WTC11 (cell line): ENCODE measurements around the gene CABP2. TPM values are rescaled to one million over a fixed set of nuclear protein-coding genes. Genes with fewer than 3 reads are reported as not detected.

ENCODE experiments used
- ATAC-seq: fragments of 200-7000 bp; cut with Tn5 transposase; 2 replicates; pipeline ENCODE4 v1.10.0; 2021; ENCODE audit warnings: mild to moderate bottlenecking, moderate library complexity
- CTCF ChIA-PET: fragments of 300-600 bp; sonication (Branson Sonifier 250); formaldehyde crosslinking; loops from one replicate; lab custom pipeline; 2021; ENCODE audit warnings: antibody characterized with exemption; lab: Charles Lee
- POLR2A ChIA-PET: fragments of 350-600 bp; sonication (Branson Sonifier 250); formaldehyde crosslinking; loops from one replicate; lab custom pipeline; 2021; ENCODE audit warnings: antibody characterized with exemption; lab: Charles Lee
- DNase-seq: peaks from one replicate; pipeline ENCODE4 v3.0.0; 2021; ENCODE audit warnings: low spot score
- H3K27ac Mint-ChIP-seq: 2 replicates; pipeline ENCODE4 v1.8.0; 2021; ENCODE audit warnings: mixed read lengths
- H3K27me3 Mint-ChIP-seq: 2 replicates; pipeline ENCODE4 v1.8.0; 2021; ENCODE audit warnings: low read depth, mild to moderate bottlenecking, moderate library complexity, mixed read lengths
- H3K36me3 Mint-ChIP-seq: 2 replicates; pipeline ENCODE4 v1.8.0; 2021; ENCODE audit warnings: mixed read lengths
- H3K4me1 Mint-ChIP-seq: 2 replicates; pipeline ENCODE4 v1.8.0; 2022; ENCODE audit warnings: mixed read lengths
- H3K4me3 Mint-ChIP-seq: 2 replicates; pipeline ENCODE4 v1.8.0; 2021; ENCODE audit warnings: mild to moderate bottlenecking, moderate library complexity, mixed read lengths
- H3K9me3 Mint-ChIP-seq: 2 replicates; pipeline ENCODE4 v1.8.0; 2021; ENCODE audit warnings: mixed read lengths
- AR ChIP-seq: fragments of 250-450 bp; sonication (Bioruptor Pico); IDR thresholded peaks from 2 replicates; pipeline ENCODE4 v1.9.0; 2021; ENCODE audit warnings: mild to moderate bottlenecking
- ATF3 ChIP-seq: sonication (generic); formaldehyde crosslinking; conservative IDR thresholded peaks from 2 replicates; pipeline ENCODE4 v1.8.1; 2022; ENCODE audit warnings: mild to moderate bottlenecking, missing genetic modification reagents
- CBFB ChIP-seq: sonication (generic); formaldehyde crosslinking; IDR thresholded peaks from 2 replicates; pipeline ENCODE4 v1.8.1; 2022; ENCODE audit warnings: mild to moderate bottlenecking, low read depth, missing genetic modification reagents
- E2F1 ChIP-seq: sonication (generic); formaldehyde crosslinking; IDR thresholded peaks from 2 replicates; pipeline ENCODE4 v1.8.0; 2022; ENCODE audit warnings: mild to moderate bottlenecking, missing genetic modification reagents
- ETV6 ChIP-seq: sonication (generic); formaldehyde crosslinking; IDR thresholded peaks from 2 replicates; pipeline ENCODE4 v1.8.1; 2022; ENCODE audit warnings: mild to moderate bottlenecking, missing genetic modification reagents
- NFE2L1 ChIP-seq: sonication (generic); formaldehyde crosslinking; IDR thresholded peaks from 2 replicates; pipeline ENCODE4 v1.8.1; 2023; ENCODE audit warnings: missing genetic modification reagents
- NFYB ChIP-seq: sonication (generic); formaldehyde crosslinking; conservative IDR thresholded peaks from 2 replicates; pipeline ENCODE4 v1.8.0; 2022; ENCODE audit warnings: low read depth, missing genetic modification reagents
- PRDM15 ChIP-seq: sonication (generic); formaldehyde crosslinking; IDR thresholded peaks from 2 replicates; pipeline ENCODE4 v1.8.0; 2022; ENCODE audit warnings: missing genetic modification reagents
- SMAD4 ChIP-seq: sonication (generic); formaldehyde crosslinking; IDR thresholded peaks from 2 replicates; pipeline ENCODE4 v1.8.0; 2022; ENCODE audit warnings: mild to moderate bottlenecking, missing genetic modification reagents
- TCF7 ChIP-seq: sonication (generic); formaldehyde crosslinking; IDR thresholded peaks from 2 replicates; pipeline ENCODE4 v1.8.0; 2022; ENCODE audit warnings: mild to moderate bottlenecking, low read depth, missing genetic modification reagents, moderate library complexity
- ZMAT4 ChIP-seq: fragments of 250-450 bp; sonication (Bioruptor Pico); IDR thresholded peaks from 2 replicates; pipeline ENCODE4 v1.9.0; 2021; ENCODE audit warnings: mild to moderate bottlenecking
- ZNF121 ChIP-seq: sonication (generic); formaldehyde crosslinking; IDR thresholded peaks from 2 replicates; pipeline ENCODE4 v1.8.0; 2023; ENCODE audit warnings: missing genetic modification reagents
- ZNF219 ChIP-seq: sonication (generic); formaldehyde crosslinking; IDR thresholded peaks from 2 replicates; pipeline ENCODE4 v1.8.0; 2023; ENCODE audit warnings: missing genetic modification reagents, mild to moderate bottlenecking, borderline replicate concordance
- ZNF512 ChIP-seq: sonication (generic); formaldehyde crosslinking; IDR thresholded peaks from 2 replicates; pipeline ENCODE4 v1.8.1; 2022; ENCODE audit warnings: missing genetic modification reagents, borderline replicate concordance
- ZNF532 ChIP-seq: fragments of 250-450 bp; sonication (Bioruptor Pico); IDR thresholded peaks from 2 replicates; pipeline ENCODE4 v1.9.0; 2021; ENCODE audit warnings: mild to moderate bottlenecking, borderline replicate concordance
- ZSCAN18 ChIP-seq: fragments of 250-450 bp; sonication (Bioruptor Pico); IDR thresholded peaks from 2 replicates; pipeline ENCODE4 v2.1.2; 2022; ENCODE audit warnings: mild to moderate bottlenecking, moderate library complexity
- total RNA-seq: library from RNA; stranded (reverse); gene quantifications from 3 replicates; pipeline ENCODE4 v1.2.3, GENCODE V29; 2021

The CABP2 gene
- total RNA-seq, 1 experiment from 2014 or later = not detected

- no peak for TF ChIP-seq PRDM15 (CRISPR knock-in tag)
- TF ChIP-seq TCF7 (CRISPR knock-in tag) = no peak
- TF ChIP-seq E2F1 (CRISPR knock-in tag) = no peak
- no peak for TF ChIP-seq ETV6 (CRISPR knock-in tag)
Observed at GRCh38 chr11:67542169-67542568, 18.9 kb upstream of the CABP2 start (continued).

- peak; percentile 44 for ATAC-seq
- no peak for TF ChIP-seq CBFB (CRISPR knock-in tag)
- peak; percentile 79 for TF ChIP-seq ZNF121 (CRISPR knock-in tag)
- Mint-ChIP-seq H3K4me1 (peaks cover 6% of the 10 kb centered on the region), H3K4me3 (no peak overlapping the region), H3K27me3 (peaks cover 11% of the 10 kb centered on the region), H3K27ac (no peak overlapping the region), H3K9me3 (peaks cover 14% of the 10 kb centered on the region), H3K36me3 (peaks cover 3% of the 10 kb centered on the region; the same call in 1 of the 2 replicates)
- DNase-seq = no peak
- POLR2A ChIA-PET = no interaction called here
- CTCF ChIA-PET = interaction anchor here (1.0 to 2.9 kb wide), 5 partner anchors 11 to 73 kb away, joined by 3 to 13 read pairs (median 6); no protein-coding TSS in a partner anchor
Observed at GRCh38 chr11:67541198-67541597, 18.0 kb upstream of the CABP2 start.

GRCh38 chr11:67539550-67539949 is 16.3 kb upstream of the CABP2 start:
- peaks cover 7% of the 10 kb centered on the region for H3K36me3 Mint-ChIP-seq
- H3K27me3 Mint-ChIP-seq = peaks cover 14% of the 10 kb centered on the region
- H3K9me3 Mint-ChIP-seq = peaks cover 24% of the 10 kb centered on the region
- H3K4me1 Mint-ChIP-seq = peaks cover 6% of the 10 kb centered on the region
- H3K27ac Mint-ChIP-seq = no peak overlapping the region
- CTCF ChIA-PET = interaction anchor here (0.6 kb wide), 1 partner anchor 164 kb away, joined by 4 read pairs; no protein-coding TSS in a partner anchor
- no peak for DNase-seq
- no peak for ATAC-seq
- POLR2A ChIA-PET = no interaction called here
- no peak overlapping the region for H3K4me3 Mint-ChIP-seq
- TF ChIP-seq AR (CRISPR knock-in tag) (no peak), ZNF532 (CRISPR knock-in tag) (no peak), NFYB (CRISPR knock-in tag) (no peak), ATF3 (no peak), ZNF219 (no peak), ZSCAN18 (CRISPR knock-in tag) (no peak), NFE2L1 (no peak), ZNF512 (CRISPR knock-in tag) (no peak), ZMAT4 (CRISPR knock-in tag) (no peak), SMAD4 (CRISPR knock-in tag) (no peak)
